Activated CD8-positive, alpha-beta memory T cell treated with anti-CD3 and anti-CD28 coated beads, Interleukin-2, amount 50 U/mL, for 1 hour (primary cell): Measurements from ENCODE around the gene PAPPA2.
"Not testable (repeated sequence)": the region's sequence is repeated elsewhere in the genome, so short reads cannot be mapped to it uniquely, and the experiment has no call there.

ENCODE experiments used
- DNase-seq: peaks from one replicate; pipeline ENCODE4 v3.0.0-alpha.2; 2020; ENCODE audit errors: extremely low read depth

PAPPA2 gene, protein sequence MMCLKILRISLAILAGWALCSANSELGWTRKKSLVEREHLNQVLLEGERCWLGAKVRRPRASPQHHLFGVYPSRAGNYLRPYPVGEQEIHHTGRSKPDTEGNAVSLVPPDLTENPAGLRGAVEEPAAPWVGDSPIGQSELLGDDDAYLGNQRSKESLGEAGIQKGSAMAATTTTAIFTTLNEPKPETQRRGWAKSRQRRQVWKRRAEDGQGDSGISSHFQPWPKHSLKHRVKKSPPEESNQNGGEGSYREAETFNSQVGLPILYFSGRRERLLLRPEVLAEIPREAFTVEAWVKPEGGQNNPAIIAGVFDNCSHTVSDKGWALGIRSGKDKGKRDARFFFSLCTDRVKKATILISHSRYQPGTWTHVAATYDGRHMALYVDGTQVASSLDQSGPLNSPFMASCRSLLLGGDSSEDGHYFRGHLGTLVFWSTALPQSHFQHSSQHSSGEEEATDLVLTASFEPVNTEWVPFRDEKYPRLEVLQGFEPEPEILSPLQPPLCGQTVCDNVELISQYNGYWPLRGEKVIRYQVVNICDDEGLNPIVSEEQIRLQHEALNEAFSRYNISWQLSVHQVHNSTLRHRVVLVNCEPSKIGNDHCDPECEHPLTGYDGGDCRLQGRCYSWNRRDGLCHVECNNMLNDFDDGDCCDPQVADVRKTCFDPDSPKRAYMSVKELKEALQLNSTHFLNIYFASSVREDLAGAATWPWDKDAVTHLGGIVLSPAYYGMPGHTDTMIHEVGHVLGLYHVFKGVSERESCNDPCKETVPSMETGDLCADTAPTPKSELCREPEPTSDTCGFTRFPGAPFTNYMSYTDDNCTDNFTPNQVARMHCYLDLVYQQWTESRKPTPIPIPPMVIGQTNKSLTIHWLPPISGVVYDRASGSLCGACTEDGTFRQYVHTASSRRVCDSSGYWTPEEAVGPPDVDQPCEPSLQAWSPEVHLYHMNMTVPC (N-terminal part only)

GRCh38 chr1:176462674-176463378 is at the start of gene PAPPA2:
Gene PAPPA2 (plus strand): TSS chr1:176463175. CDS start chr1:176556323, 93,148 bp downstream.
- no peak for DNase-seq

- no peak for DNase-seq
Measured at GRCh38 chr1:176416777-176417176, 46.2 kb upstream of the PAPPA2 start.

- not testable (repeated sequence) for DNase-seq
Measured at GRCh38 chr1:176419608-176420007, 43.4 kb upstream of the PAPPA2 start.

GRCh38 chr1:176434234-176434633 is 28.7 kb upstream of the PAPPA2 start:
- DNase-seq: no peak

- no peak for DNase-seq
Measured at GRCh38 chr1:176436251-176436650, 26.7 kb upstream of the PAPPA2 start.

DNA sequence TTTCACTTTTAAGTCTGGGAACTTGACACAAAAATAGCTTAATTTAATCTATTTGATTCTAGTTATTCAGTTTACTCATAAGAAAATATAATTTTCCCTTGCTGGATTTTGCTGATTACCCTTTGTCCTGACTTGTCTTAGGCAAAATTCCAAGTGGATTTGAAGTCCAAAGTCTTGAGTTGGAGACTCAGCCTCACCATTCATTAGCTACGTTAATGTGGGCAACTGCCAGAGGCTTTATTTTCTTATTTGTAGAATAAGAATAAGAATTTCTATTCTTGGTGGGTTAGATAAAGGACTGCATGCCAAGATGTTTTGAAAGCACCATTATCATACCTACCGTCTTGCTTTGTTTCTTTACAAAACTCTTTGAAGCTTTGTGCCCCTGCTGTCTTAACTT is 22.8 kb upstream of the PAPPA2 start:
- no peak for DNase-seq

GRCh38 chr1:176444286-176444685 is 18.7 kb upstream of the PAPPA2 start:
- no peak for DNase-seq

DNA sequence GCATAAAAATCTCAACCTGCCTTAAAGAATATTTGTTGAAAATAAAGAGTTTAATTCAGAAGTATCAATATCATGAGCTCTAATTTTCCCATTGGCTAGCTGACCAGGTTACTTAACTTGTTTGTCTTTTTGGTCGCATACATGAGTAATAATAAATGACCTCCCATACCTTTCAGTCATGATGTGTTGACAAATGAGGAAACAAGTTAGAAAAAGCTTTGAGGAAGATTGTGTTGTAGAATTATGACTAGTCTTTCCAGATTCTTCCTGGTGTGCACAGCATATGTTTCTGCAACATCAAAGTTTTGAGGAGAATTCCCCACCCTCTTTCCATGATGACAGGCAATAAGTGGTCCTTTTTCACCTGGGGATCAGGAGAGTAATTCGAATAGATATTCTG is 17.6 kb upstream of the PAPPA2 start:
- no peak for DNase-seq

DNA sequence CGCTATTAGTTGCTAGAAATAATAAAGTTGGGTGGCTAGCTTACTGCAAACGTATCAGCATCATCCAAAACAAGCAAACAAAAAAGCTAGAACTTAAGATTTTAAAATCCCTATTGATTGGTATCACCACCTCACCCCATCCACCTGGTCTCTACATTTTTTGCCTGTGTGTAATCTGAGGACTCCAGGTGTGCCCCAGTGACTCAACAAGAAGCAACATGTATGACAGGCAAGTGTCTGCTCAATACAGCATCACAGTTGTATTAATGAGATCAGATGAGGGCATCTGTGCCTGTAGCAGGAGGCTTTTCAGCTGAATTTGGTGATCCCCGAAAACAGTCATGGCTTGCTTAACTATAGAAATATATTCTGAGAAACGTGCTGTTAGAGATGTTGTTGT is 14.6 kb upstream of the PAPPA2 start:
- DNase-seq: no peak

- DNase-seq: no peak
Measured at GRCh38 chr1:176450526-176450925, 12.4 kb upstream of the PAPPA2 start.

GRCh38 chr1:176451741-176452140 is 11.2 kb upstream of the PAPPA2 start:
- not testable (repeated sequence) for DNase-seq

DNA sequence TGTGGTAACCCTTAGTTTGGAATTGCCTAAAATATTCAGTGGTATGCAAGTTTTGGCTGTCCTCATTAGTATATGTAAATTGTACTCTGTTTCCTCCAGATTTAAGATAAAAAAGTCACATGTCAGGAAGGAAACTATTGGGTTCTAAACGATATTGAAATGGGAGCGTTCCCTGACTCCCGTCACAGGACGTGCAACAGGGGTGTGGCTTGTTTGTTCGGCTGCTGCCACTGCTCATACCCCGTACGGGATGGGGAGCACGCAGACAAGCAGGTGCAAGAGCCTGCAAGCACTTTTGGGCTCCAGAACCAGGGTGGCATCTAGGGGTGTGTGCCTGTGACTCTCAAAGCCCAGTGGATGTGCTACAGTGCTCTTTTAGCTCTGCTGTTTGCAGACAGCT is 6.2 kb upstream of the PAPPA2 start:
- no peak for DNase-seq

DNA sequence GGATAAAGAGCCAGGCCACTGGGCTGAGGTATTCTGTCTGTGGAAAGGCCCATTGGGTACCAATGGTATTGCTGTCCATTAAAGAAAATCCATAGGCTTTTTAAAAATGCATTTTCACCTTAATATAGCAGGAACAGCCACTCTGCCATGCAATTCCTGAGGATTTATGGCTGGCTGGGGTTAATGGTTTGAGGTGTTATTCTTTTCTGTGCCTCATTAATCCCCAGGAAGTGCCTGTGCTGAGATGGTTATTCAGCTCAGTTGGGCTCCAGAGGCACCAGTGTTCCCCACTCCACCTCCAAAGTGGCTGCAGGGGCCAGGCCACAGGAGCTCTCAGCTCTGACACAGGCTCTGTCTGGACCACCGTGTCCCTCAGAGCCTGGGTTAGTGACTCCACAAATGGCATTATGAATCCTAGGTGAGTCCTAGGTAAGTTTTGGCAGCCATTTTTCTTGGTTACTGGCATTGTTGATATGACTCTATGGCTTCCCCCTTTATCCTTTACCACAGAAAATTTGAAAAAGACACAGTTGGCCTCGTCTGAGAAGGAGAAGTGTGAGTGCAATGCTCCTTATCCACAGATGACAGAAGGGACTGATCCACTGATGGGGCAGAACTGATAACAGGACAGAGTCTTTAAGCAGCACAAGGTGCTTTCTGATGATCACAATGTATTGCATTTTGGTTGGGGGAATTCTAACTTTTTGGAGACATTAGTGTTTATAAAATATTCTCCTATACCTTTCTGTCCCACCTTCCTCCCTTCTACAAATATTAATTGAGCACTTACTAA is 2.2 kb upstream of the PAPPA2 start:
- DNase-seq: no peak

- DNase-seq: no peak
Measured at GRCh38 chr1:176461576-176461975, 1.4 kb upstream of the PAPPA2 start.

- DNase-seq: no peak
Measured at GRCh38 chr1:176466514-176466913, 3.5 kb downstream of the PAPPA2 start.

DNA sequence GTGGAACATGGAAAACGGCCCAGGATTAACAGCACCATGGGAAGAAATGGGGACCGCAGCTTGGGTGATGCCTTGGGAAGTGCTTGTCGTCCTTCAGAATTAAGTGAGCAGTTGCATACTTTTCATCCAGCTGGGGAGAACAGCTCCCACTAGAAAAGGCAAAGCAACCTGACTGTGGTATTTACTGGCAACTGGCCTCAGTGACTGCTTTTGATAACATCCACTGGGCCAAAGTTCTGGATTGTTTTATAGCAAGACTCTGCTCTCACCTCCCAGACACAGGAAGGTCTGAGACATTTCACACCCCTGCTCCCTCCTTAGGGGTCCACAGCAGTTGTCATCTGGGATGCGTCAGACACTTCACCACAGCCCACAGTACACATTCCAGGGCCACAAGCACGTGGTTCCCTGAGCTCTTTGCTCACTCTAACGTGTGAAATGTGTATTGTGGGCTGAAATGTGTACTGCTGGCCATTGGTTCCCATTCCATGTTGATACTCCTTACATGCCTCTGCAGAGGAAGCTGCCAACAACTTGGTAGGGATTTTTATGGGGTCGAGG is 6.6 kb downstream of the PAPPA2 start:
- DNase-seq: no peak

DNA sequence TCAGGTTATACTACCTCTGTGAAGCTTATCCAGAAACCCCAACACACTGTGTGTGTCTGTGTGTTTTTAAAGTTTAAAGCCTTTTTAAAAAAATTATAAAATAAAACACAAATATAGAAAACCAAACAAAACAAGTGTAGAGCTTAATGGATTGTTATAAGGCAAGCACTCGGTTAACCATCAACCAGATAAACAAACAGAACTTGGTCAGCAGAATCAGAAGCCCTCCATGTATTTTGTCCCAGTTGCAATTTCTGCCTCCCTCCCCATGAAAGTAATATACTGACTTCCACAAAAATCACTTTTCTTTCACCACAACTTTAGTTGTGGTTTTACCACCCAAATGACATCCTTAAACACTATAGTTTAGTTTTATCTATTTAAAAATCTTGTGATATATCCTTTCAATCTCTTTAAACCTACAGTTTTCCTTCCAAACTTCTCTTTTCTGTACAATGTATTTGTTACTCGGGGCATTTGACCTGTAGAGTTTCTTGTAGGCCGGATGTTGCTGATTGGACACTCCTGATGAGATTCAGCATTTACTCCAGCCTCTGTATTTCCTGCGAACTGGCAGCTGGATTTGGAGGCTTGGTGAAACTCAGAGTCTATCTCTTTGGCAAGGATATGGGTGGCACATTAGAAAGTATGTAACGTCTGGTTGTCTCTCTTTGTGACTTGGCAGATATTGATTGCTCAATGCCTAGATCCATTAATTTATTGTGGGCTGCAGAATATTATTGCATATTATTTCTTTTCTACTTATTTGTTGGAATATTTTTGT is 8.6 kb downstream of the PAPPA2 start:
- no peak for DNase-seq

DNA sequence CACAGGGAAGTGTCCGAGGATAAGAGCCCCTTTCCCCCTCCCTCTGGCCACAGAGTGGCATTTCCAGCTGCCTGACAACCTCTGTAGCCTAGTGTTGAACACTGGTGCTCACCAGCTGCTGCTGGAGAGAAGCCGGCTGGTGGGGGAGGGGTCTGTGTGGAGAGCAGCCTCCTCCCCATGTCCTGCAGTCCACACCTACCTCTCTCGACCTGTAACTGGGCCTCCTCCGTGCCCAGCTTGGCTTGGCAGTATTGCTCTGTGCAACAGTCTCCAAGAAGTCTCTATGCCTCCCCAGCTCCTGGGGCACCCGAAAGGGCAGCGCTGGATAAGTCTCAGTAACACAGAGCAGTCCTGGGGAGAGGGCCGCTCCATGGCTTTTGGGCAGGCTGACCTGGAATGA is 17.0 kb downstream of the PAPPA2 start:
- DNase-seq: no peak

GRCh38 chr1:176480750-176481149 is 17.8 kb downstream of the PAPPA2 start:
- DNase-seq: no peak

DNA sequence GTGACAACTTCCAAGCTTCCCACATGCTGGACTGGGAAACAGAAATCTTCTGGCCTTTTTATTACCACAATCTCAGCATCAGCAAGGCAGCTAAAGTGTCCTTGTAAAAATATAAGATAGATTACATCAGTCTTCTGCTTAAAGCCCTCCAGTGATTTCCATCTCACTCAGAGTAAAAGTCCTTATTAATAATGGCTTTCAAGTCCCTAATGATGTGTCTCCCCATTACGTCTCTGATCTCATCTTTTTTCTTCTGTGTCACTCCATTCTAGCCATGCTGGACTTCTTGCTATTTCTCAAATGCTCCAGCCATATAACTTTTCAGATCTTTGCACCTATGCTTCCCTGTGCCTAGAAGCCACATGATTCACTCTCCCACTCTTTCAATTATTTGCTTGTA is 22.1 kb downstream of the PAPPA2 start:
- no peak for DNase-seq
